A549 (cell line): ENCODE measurements around the gene SWAP70. TPM values are rescaled to one million over a fixed set of nuclear protein-coding genes. Genes with fewer than 3 reads are reported as not detected.

Experiments
- ATAC-seq, 2 experiments: fragments of 200-7000 bp in 1 of 2; fragments of >200 bp in 1 of 2; cut with Nextera tagmentation in 1 of 2; cut with Tn5 transposase in 1 of 2; 3 replicates each; pipeline versions ENCODE4 v1.8.0 to v1.9.1; 2018 to 2020; ENCODE audit warnings: mild to moderate bottlenecking in 1 of 2, moderate library complexity in 1 of 2
- CTCF ChIA-PET: fragments of 300-600 bp; sonication (Branson Sonifier 250); formaldehyde crosslinking; extraction: SDS; loops from one replicate; lab custom pipeline; 2021; ENCODE audit warnings: antibody characterized with exemption, inconsistent platforms; lab: Yijun Ruan, JAX
- POLR2A ChIA-PET: fragments of 350-600 bp; formaldehyde crosslinking; extraction: SDS; loops from one replicate; lab custom pipeline; 2021; ENCODE audit warnings: antibody characterized with exemption, inconsistent platforms; lab: Yijun Ruan, JAX
- DNase-seq, 2 experiments: peaks; one replicate each; pipeline versions ENCODE4 v3.0.0 to v3.0.0-alpha.2; 2011 to 2016; ENCODE audit warnings: low read depth in 1 of 2, low spot score in 1 of 2
- FAIRE-seq: peaks from 2 replicates; lab custom pipeline; 2011; peaks lifted over from hg19 to GRCh38; lab: Jason Lieb, UNC
- H3K27ac ChIP-seq, 2 experiments: fragments of >200 bp; sonication (Bioruptor Twin); formaldehyde crosslinking; 3 replicates each; pipeline ENCODE4 v1.5.1; 2016 to 2017
- H3K4me1 ChIP-seq: fragments of >200 bp; sonication (Bioruptor Twin); formaldehyde crosslinking; 3 replicates; pipeline ENCODE4 v1.6.1; 2016
- H3K4me2 ChIP-seq: fragments of >200 bp; sonication (Bioruptor Twin); formaldehyde crosslinking; 3 replicates; pipeline ENCODE4 v1.6.1; 2016
- H3K4me3 ChIP-seq: fragments of >200 bp; sonication (Bioruptor Twin); formaldehyde crosslinking; 3 replicates; pipeline ENCODE4 v1.5.1; 2016
- H3K9me3 ChIP-seq: fragments of >200 bp; sonication (Bioruptor Twin); formaldehyde crosslinking; 3 replicates; pipeline ENCODE4 v1.6.1; 2016
- ATOH8 ChIP-seq: fragments of 250-450 bp; sonication (Bioruptor Pico); IDR thresholded peaks from 2 replicates; pipeline ENCODE4 v1.5.0; 2020; ENCODE audit warnings: low read depth, mild to moderate bottlenecking, moderate library complexity
- CBX8 ChIP-seq: fragments of 200-600 bp; sonication (generic); IDR thresholded peaks from 2 replicates; pipeline ENCODE4 v1.6.1; 2016
- CEBPB ChIP-seq, 2 experiments: fragments of >200 bp in 1 of 2; sonication (Bioruptor Twin) in 1 of 2; formaldehyde crosslinking in 1 of 2; IDR thresholded peaks; 2 replicates each; pipeline ENCODE4 v1.6.1; 2012 to 2016
- CHD2 ChIP-seq: fragments of 150-350 bp; IDR thresholded peaks from 2 replicates; pipeline ENCODE4 v1.6.1; 2014; ENCODE audit warnings: low read length; ENCODE audit not compliant: partially characterized antibody
- E2F6 ChIP-seq: IDR thresholded peaks from 2 replicates; pipeline ENCODE4 v1.6.1; 2012; ENCODE audit warnings: low read depth, borderline replicate concordance
- EP300 ChIP-seq, 2 experiments: fragments of >200 bp; sonication (Bioruptor Twin); formaldehyde crosslinking; IDR thresholded peaks; 2 replicates in 1 of 2; 3 replicates in 1 of 2; pipeline ENCODE4 v1.6.1; 2016 to 2017
- ESRRA ChIP-seq: fragments of 150-350 bp; IDR thresholded peaks from 2 replicates; pipeline ENCODE4 v1.6.1; 2014; ENCODE audit warnings: mild to moderate bottlenecking, low read length, borderline replicate concordance
- FOSL2 ChIP-seq, 2 experiments: fragments of 450-650 bp in 1 of 2; fragments of >200 bp in 1 of 2; sonication (Bioruptor Twin) in 1 of 2; formaldehyde crosslinking; IDR thresholded peaks; 2 replicates each; pipeline versions ENCODE4 v1.5.0 to v1.6.1; 2016 to 2020; ENCODE audit warnings: mild to moderate bottlenecking in 1 of 2, moderate library complexity in 1 of 2
- FOXS1 ChIP-seq: fragments of 250-450 bp; sonication (Bioruptor Pico); IDR thresholded peaks from 2 replicates; pipeline ENCODE4 v1.5.0; 2020; ENCODE audit warnings: mild to moderate bottlenecking, moderate library complexity
- HOXA7 ChIP-seq: fragments of 250-450 bp; sonication (Bioruptor Pico); IDR thresholded peaks from 2 replicates; pipeline ENCODE4 v1.5.0; 2020; ENCODE audit warnings: mild to moderate bottlenecking, moderate library complexity
- JUN ChIP-seq, 2 experiments: fragments of >200 bp; sonication (Bioruptor Twin); formaldehyde crosslinking; IDR thresholded peaks; 2 replicates in 1 of 2; 3 replicates in 1 of 2; pipeline ENCODE4 v1.6.1; 2016 to 2017
- KDM1A ChIP-seq: fragments of 200-600 bp; sonication (generic); IDR thresholded peaks from 2 replicates; pipeline ENCODE4 v1.6.1; 2016; ENCODE audit warnings: low read depth, mild to moderate bottlenecking
- KDM5A ChIP-seq: fragments of 200-600 bp; sonication (generic); IDR thresholded peaks from 2 replicates; pipeline ENCODE4 v1.6.1; 2016; ENCODE audit warnings: antibody characterized with exemption, mild to moderate bottlenecking
- MAFK ChIP-seq: fragments of 450-650 bp; IDR thresholded peaks from 2 replicates; pipeline ENCODE4 v1.6.1; 2014; ENCODE audit not compliant: partially characterized antibody
- MAZ ChIP-seq: fragments of 150-350 bp; IDR thresholded peaks from 2 replicates; pipeline ENCODE4 v1.6.1; 2014; ENCODE audit warnings: antibody characterized with exemption, low read depth, low read length, borderline replicate concordance
- NFE2L2 ChIP-seq: fragments of 150-350 bp; conservative IDR thresholded peaks from 2 replicates; pipeline ENCODE4 v1.6.1; 2014; ENCODE audit warnings: low read length
- NR3C1 ChIP-seq: fragments of >200 bp; sonication (Bioruptor Twin); formaldehyde crosslinking; IDR thresholded peaks from 3 replicates; pipeline ENCODE4 v1.6.1; 2017
- POLR2AphosphoS2 ChIP-seq: conservative IDR thresholded peaks from 2 replicates; pipeline ENCODE4 v1.6.1; 2012; ENCODE audit warnings: low read length, improper control_type of control experiment, inconsistent platforms
- RAD21 ChIP-seq, 2 experiments: fragments of >200 bp in 1 of 2; sonication (Bioruptor Twin) in 1 of 2; formaldehyde crosslinking in 1 of 2; IDR thresholded peaks in 1 of 2; conservative IDR thresholded peaks in 1 of 2; 2 replicates in 1 of 2; 3 replicates in 1 of 2; pipeline ENCODE4 v1.6.1; 2012 to 2018; ENCODE audit warnings: inconsistent platforms in 1 of 2
- RARB ChIP-seq: fragments of 250-450 bp; sonication (Bioruptor Pico); IDR thresholded peaks from 2 replicates; pipeline ENCODE4 v1.8.0; 2021; ENCODE audit warnings: mild to moderate bottlenecking, moderate library complexity
- RFX5 ChIP-seq: fragments of 450-650 bp; IDR thresholded peaks from 2 replicates; pipeline ENCODE4 v1.7.1; 2014; ENCODE audit warnings: antibody characterized with exemption, mild to moderate bottlenecking, moderate library complexity
- RNF2 ChIP-seq: fragments of 200-600 bp; sonication (generic); IDR thresholded peaks from 2 replicates; pipeline ENCODE4 v1.6.1; 2016; ENCODE audit warnings: low read depth, mild to moderate bottlenecking, antibody characterized with exemption, moderate library complexity, borderline replicate concordance
- SMC3 ChIP-seq: fragments of >200 bp; sonication (Bioruptor Twin); formaldehyde crosslinking; IDR thresholded peaks from 3 replicates; pipeline ENCODE4 v1.6.1; 2018; ENCODE audit warnings: inconsistent platforms
- TFCP2L1 ChIP-seq: fragments of 250-450 bp; sonication (Bioruptor Pico); IDR thresholded peaks from 2 replicates; pipeline ENCODE4 v1.5.0; 2021; ENCODE audit warnings: mild to moderate bottlenecking
- TP53 ChIP-seq: fragments of 250-450 bp; sonication (Bioruptor Pico); IDR thresholded peaks from 2 replicates; pipeline ENCODE4 v1.5.0; 2021; ENCODE audit warnings: mild to moderate bottlenecking, moderate library complexity
- ZC3H11A ChIP-seq: fragments of 450-650 bp; IDR thresholded peaks from 2 replicates; pipeline ENCODE4 v1.6.1; 2014; ENCODE audit warnings: antibody characterized with exemption, mild to moderate bottlenecking
- WGBS: methylation state at CpG from one replicate; pipeline ENCODE4 v1.1.6; 2017; ENCODE audit errors: missing lambda C conversion rate; 5-methylcytosine and 5-hydroxymethylcytosine counted together
- polyA plus RNA-seq, 4 experiments: library from polyadenylated mRNA; depleted of rRNA in 3 of 4; stranded (reverse); fragments of >200 nt; fragmentation: RNase III in 1 of 4; extraction: RNeasy Plus Mini Kit Qiagen cat#74134 plus additional on column Dnase treatment in 1 of 4; gene quantifications; 2 replicates in 3 of 4; 3 replicates in 1 of 4; pipeline ENCODE4 v1.2.3, GENCODE V29; 2011 to 2017
- TF ChIP-seq, protein P1 (sequence below): fragments of 250-450 bp; sonication (Bioruptor Pico); IDR thresholded peaks from 2 replicates; pipeline ENCODE4 v1.5.0; 2021; ENCODE audit warnings: mild to moderate bottlenecking, moderate library complexity, borderline replicate concordance

Gene SWAP70
- polyA plus RNA-seq, 2 of the 4 experiments (the other 2 are of a cell fraction) = 24.5 to 25.5 TPM

DNA sequence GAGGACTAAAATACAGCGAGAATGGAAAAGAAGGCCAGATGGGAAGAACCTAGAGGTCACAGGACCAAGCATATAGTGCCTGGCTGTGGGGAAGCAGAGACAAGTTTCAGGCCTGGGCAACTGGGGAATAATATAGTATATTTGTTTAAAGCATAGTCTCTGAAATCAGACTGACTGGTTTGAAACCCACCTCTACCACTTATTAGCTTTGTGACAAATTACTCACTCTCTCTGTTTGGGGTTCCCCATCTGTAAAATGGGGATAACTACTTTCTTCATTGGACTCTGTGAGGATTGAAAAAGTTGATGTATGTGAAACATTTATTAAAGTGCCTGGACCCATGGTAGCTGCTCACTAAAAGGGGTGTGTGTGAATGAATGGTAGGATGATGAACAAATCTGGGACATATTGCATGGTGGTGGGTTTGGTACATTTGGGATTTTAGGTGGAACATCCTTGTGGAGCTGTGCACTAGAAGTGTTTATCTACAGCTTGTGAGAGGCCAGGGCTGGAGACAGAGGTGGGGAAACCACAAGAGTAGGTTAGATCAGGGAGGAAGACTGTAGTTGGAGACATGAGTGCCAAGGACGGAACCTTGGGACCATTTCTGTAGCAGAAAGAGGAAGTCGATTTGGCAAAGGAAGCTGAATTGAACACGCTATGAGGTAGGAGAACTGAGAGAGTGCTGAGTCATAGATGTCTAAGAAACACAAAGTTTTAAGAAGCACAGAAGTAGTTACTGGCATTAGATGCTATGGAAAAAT lies 52.6 kb downstream of the SWAP70 start:
- ChIA-PET CTCF (interaction anchor here (1.1 to 2.7 kb wide), 5 partner anchors 12 to 42 kb away, joined by 3 to 12 read pairs (median 3); no protein-coding TSS in a partner anchor), POLR2A (interaction anchor here (1.2 kb wide), 1 partner anchor 588 kb away, joined by 3 read pairs; the partner anchor contains the start of gene ADM)
- H3K27ac ChIP-seq = peak overlapping the region; percentile 60 to 70
- no peak for TF ChIP-seq CEBPB (IDR thresholded peaks at IDR 0.05)
- peak; percentile 50 for TF ChIP-seq NFE2L2
- TF ChIP-seq E2F6 = no peak
- no peak for TF ChIP-seq HOXA7 (CRISPR knock-in tag)
- TF ChIP-seq POLR2AphosphoS2 = no peak
- peak; percentile 82 for TF ChIP-seq MAFK
- no peak for TF ChIP-seq TP53 (CRISPR knock-in tag)
- peaks cover 23% of the 10 kb centered on the region for H3K4me1 ChIP-seq
- H3K4me2 ChIP-seq = peak overlapping the region; percentile 32
- no peak overlapping the region for H3K4me3 ChIP-seq
- ATAC-seq (peak in 1 of 2 experiments; percentile 42; a peak in 3 of 6 replicates), DNase-seq (peak in 1 of 2 experiments; percentile 31), FAIRE-seq (no peak)
- 0 out of 3 replicates have a peak, but pooled peaks cover 6% of the 10 kb centered on the region for H3K9me3 ChIP-seq
- WGBS = 70% methylated on average over 4 of the region's 4 CpGs

GRCh38 chr11:9717040-9717357 lies 53.1 kb downstream of the SWAP70 start:
- Histone ChIP-seq H3K27ac (peak overlapping the region; percentile 60 to 70), H3K4me1 (peaks cover 23% of the 10 kb centered on the region), H3K9me3 (0 out of 3 replicates have a peak, but pooled peaks cover 6% of the 10 kb centered on the region), H3K4me3 (no peak overlapping the region), H3K4me2 (peak overlapping the region; percentile 32)
- ChIA-PET CTCF (interaction anchor here (0.7 to 2.7 kb wide), 7 partner anchors 13 to 41 kb away, joined by 3 to 12 read pairs (median 3); no protein-coding TSS in a partner anchor), POLR2A (interaction anchor here (1.2 kb wide), 1 partner anchor 587 kb away, joined by 3 read pairs; the partner anchor contains the start of gene ADM)
- TF ChIP-seq HOXA7 (CRISPR knock-in tag) (no peak), FOXS1 (no peak), RAD21 (conservative IDR thresholded peaks at IDR 0.05 in 1 of 2, IDR thresholded peaks at IDR 0.05 in 1 of 2) (no peak), CHD2 (no peak), TP53 (CRISPR knock-in tag) (no peak), KDM1A (no peak), RARB (no peak), ESRRA (no peak), SMC3 (no peak), KDM5A (no peak), EP300 (IDR thresholded peaks at IDR 0.05) (no peak), RFX5 (no peak), JUN (IDR thresholded peaks at IDR 0.05) (no peak)
- TF ChIP-seq, protein P1, sequence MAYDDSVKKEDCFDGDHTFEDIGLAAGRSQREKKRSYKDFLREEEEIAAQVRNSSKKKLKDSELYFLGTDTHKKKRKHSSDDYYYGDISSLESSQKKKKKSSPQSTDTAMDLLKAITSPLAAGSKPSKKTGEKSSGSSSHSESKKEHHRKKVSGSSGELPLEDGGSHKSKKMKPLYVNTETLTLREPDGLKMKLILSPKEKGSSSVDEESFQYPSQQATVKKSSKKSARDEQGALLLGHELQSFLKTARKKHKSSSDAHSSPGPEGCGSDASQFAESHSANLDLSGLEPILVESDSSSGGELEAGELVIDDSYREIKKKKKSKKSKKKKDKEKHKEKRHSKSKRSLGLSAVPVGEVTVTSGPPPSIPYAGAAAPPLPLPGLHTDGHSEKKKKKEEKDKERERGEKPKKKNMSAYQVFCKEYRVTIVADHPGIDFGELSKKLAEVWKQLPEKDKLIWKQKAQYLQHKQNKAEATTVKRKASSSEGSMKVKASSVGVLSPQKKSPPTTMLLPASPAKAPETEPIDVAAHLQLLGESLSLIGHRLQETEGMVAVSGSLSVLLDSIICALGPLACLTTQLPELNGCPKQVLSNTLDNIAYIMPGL (CRISPR knock-in tag) = no peak
- no peak; a peak in 2 of 6 replicates for ATAC-seq
- no peak for DNase-seq
- FAIRE-seq = no peak
- 86% methylated on average over 3 of the region's 3 CpGs for WGBS

- DNase-seq (no peak), ATAC-seq (no peak), FAIRE-seq (no peak)
- 76% methylated on average over 2 of the region's 2 CpGs for WGBS
- H3K4me3 ChIP-seq = no peak overlapping the region
- peak overlapping the region in 1 of 2 experiments; percentile 70; a peak in 3 of 6 replicates for H3K27ac ChIP-seq
- 0 out of 3 replicates have a peak overlapping the region, but pooled peaks have one; percentile 32 for H3K4me2 ChIP-seq
- peaks cover 23% of the 10 kb centered on the region for H3K4me1 ChIP-seq
- H3K9me3 ChIP-seq = 0 out of 3 replicates have a peak, but pooled peaks cover 6% of the 10 kb centered on the region
- ChIA-PET POLR2A (interaction anchor here (1.2 kb wide), 1 partner anchor 587 kb away, joined by 3 read pairs; the partner anchor contains the start of gene ADM), CTCF (interaction anchor here (0.5 to 2.7 kb wide), 7 partner anchors 13 to 277 kb away, joined by 3 to 12 read pairs (median 3); no protein-coding TSS in a partner anchor)
- no peak for TF ChIP-seq EP300 (IDR thresholded peaks at IDR 0.05)
- no peak for TF ChIP-seq ATOH8 (CRISPR knock-in tag)
- no peak for TF ChIP-seq NR3C1
- TF ChIP-seq KDM5A = no peak
- TF ChIP-seq CBX8 = no peak
- no peak for TF ChIP-seq TFCP2L1
- TF ChIP-seq POLR2AphosphoS2 = no peak
- TF ChIP-seq FOSL2 (IDR thresholded peaks at IDR 0.05) = no peak
- TF ChIP-seq FOSL2 (CRISPR knock-in tag; IDR thresholded peaks at IDR 0.05) = no peak
- no peak for TF ChIP-seq RNF2
- TF ChIP-seq ZC3H11A = no peak
- no peak for TF ChIP-seq MAZ
These were observed 53.8 kb downstream of the SWAP70 start for GRCh38 chr11:9717719-9718118.
